Measurements from ENCODE around the gene RESF1.

GRCh38 chr12:31950492-31950891 is 8.7 kb upstream of the RESF1 start:
- no peak for TF ChIP-seq POLR2A (IDR thresholded peaks at IDR 0.05)
- TF ChIP-seq, protein P1, sequence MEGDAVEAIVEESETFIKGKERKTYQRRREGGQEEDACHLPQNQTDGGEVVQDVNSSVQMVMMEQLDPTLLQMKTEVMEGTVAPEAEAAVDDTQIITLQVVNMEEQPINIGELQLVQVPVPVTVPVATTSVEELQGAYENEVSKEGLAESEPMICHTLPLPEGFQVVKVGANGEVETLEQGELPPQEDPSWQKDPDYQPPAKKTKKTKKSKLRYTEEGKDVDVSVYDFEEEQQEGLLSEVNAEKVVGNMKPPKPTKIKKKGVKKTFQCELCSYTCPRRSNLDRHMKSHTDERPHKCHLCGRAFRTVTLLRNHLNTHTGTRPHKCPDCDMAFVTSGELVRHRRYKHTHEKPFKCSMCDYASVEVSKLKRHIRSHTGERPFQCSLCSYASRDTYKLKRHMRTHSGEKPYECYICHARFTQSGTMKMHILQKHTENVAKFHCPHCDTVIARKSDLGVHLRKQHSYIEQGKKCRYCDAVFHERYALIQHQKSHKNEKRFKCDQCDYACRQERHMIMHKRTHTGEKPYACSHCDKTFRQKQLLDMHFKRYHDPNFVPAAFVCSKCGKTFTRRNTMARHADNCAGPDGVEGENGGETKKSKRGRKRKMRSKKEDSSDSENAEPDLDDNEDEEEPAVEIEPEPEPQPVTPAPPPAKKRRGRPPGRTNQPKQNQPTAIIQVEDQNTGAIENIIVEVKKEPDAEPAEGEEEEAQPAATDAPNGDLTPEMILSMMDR (IDR thresholded peaks at IDR 0.05): no peak
- TF ChIP-seq EP300 (IDR thresholded peaks at IDR 0.05): no peak
